Activated naive CD8-positive, alpha-beta T cell treated with anti-CD3 and anti-CD28 coated beads, Interleukin-2, amount 50 U/mL, for 16 hours (primary cell): Measurements from ENCODE around the gene MVK.

Experiments used
- DNase-seq: peaks from one replicate; pipeline ENCODE4 v3.0.0-alpha.2; 2020; ENCODE audit warnings: low read depth, low spot score

MVK gene

DNA sequence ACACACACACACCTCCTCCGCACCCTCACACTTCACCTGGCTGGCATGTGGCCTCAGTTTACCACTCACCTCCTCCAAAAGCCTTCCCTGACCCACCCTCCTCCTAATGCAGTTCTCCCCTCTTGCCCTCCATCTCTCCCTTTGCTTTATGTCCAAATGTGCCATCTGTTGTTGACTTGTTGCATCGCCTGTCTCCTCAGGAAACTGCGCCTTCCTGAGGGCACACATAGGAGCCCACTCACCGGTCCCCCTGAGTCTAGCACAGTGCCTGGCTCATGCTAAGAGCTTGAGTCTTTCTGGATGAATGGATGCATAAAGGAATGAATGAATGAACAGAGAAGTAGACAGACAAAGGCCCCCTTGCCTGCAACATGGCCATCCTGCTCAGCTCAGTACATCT is 34.0 kb downstream of the MVK start:
- DNase-seq, result no peak

DNA sequence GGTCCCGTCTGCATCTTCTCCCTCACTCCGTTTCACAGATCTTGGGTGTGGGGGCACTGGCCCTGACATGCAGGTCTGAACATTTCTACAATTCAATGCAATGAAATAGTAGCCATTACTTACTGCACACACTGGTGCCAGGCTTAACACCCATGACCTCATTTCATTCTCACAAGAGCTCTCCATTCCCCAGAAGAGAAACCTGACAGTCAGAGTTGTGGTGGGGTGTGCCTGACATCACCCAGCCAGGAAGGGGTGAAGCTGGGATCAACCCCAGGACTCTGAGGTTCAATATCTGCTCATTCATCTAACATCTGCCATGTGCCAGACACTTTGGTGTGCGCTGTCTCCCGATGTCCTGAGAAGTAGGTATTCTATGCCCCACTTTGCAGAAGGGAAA is 34.7 kb downstream of the MVK start:
- no peak for DNase-seq

DNA sequence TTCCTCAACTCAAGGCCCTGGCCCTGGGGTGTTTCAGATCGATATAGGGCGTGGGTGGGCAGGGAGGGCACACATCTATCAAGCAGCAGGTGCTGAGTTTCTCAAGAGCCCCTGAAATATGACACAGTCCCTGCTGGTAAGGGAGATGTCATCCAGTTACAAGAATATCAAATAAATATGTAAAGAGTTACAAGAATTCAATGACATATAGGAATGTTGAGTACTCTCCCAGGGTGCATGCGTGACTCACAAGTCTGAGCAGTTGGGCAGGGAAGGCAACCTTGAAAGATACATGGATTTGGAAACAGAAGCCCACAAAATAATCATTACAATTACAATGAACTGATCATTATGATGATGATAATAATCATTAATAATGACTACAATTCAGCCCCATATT is 35.2 kb downstream of the MVK start:
- no peak for DNase-seq

DNA sequence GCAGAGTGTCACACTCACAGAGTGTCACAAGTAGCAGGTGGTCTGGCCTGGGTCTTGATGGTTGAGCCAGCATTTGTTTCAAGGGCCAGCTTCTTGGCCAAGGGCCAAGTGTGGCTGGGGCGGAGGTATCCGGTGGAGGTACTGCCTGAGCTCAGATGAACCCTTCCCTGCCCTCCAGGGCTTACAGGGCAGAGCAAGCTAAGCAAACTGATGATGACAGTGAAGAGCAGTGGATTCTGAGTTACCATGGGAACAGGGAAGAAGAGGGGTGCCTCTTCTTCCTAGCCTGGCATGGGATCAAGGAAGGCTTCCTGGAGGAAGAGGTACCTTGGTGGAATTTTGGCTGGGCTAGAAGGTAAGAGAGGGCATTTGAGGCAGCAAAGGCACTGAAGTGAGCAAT is 35.7 kb downstream of the MVK start:
- DNase-seq, result no peak

DNA sequence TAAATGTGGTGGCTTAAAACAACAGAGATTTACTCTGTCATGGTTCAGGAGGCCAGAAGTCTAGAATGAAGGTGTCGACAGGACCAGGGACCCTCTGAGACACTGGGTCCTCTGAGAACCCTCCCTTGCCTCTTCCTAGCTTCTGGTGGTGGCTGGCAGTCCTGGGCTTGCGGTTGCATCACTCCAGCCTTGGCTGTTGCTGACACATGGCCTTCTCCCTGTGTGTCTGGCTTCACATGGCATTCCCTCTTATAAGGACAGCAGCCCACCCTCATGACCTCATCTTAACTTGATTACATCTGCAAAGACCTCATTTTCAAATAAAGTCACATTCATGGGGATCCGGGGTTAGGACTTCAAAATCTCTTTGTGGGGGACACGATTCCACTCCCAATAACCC is 36.9 kb downstream of the MVK start:
- DNase-seq, result no peak

DNA sequence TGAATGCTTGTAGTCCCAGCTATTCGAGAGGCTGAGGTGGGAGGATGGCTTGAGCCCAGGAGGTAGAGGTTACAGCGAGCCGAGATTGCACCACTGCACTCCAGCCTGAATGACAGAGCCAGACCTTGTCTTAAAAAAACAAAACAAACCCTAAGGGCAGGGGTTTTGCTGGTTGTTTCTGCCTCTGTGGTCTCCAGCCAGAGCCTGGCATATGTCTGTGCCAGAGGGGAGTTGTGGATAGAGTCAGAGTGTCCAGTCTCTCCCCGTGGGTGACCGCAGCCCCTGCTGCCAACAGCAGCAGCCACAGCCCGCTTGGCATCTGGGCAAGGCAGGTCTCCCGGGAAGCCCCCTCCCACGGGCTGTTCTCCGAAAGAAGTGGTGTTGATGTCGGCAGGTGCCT is 37.6 kb downstream of the MVK start:
- DNase-seq, result no peak

DNA sequence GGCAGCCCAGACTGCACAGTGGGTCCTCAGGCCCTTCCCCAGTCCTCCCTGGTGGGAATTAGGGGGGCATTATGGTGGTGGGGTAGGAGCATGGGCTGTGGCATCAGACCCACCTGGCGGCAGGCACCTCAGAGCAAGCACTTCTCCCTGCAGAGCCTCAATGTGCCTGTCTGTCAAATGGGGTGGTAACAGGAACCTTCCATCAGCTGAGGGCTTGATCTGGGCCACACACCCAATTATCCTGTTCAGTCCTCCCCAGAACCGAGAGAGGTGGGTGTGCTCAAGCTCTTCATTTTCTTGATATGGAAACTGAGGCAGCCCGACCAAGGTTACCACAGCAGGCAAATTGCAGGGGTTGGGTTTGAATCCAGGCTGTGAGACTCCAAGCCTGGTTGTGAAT is 38.4 kb downstream of the MVK start:
- no peak for DNase-seq

DNA sequence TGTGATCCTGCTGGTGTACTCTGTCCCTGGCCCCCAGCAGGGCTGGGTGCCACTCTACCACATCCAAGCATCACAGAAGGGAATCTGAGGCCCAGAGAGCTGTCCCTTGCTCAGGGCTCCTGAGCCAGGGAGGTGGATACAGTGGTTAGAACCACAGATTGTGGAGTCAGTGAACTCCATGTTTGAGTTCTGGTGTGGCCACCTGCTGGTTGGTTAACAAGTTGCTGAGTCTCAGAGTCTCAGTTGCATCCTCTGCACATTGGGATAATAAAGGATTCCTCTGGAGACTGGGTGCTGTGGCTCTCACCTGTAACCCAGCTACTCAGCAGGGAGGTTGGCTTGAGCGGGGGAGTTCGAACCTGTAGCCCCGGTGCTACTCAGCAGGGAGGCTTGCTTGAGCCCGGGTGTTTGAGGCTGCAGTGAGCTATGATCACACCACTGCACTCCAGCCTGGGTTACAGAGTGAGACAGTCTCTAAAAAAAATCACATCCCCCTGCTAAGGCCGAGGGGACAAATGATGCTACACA is 39.4 kb downstream of the MVK start:
- DNase-seq, result no peak

DNA sequence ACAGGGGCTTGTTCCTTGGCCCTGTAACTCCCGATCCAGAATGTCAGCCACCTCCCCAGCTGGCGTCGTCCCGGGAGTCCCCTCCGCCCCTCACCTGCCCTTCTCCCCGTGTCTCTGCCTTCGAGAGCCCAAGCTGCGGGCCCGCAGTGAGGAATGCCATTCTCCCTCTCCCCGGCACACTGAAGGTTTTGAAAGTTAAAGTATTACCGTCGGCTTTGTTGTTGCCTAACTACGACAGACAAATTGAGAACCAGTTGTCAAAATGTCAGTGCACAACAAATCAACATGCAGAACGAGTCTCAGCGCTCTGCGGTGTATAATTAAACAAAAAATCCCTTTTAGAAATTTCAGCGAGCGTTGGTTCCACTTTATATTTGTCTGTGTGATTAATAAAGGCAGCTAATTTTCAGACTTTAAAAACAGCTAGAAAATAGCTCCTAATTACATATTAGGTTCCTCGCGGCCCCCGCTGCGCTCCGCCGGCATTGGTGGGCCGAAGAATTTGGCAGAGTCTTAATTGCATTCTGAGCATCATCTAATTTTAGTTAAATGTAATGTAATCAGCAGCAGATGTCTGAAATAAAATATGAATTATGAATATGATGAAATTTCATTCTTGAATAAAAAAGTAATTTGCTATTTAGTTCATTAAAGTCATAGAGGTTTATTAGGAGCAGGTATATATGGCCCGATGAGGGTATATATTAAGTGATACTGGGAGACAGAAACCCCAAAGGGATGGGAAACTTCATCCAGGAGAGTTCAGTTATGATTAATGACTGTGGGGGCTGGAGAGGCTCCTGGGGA is 40.3 kb downstream of the MVK start:
- DNase-seq, result no peak

DNA sequence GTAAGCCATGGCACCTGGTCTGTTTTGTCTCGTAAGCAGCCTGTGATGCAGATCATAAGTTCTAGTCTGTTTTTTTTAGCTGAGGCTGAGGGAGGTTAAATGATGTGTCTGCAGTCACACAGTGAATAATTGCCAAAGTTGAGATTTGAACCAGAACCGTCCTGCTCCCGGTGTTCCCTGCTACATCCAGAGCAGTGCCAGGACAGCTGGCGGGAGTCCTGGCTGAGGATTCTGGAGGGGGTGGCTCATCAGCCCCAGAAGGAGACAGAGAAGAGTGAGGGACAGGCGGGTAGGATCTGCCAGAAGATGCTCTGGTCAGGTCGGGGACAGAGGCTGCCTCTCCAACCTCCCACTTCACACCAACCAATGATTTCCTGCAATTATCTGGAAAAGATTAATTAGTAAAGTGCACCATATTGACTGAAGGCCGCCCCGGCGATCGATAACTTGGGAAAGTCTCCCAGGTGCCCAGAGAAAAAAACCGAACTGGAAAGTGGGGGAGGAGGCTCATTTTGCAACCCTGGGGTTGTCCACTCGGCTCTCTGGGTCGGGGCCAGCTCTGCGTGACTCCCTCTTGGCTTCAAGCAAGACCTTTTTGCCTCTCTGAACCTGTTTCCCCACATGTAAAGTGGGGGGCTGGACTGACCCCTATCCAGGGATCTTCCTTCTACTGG is 42.1 kb downstream of the MVK start:
- DNase-seq, result no peak

DNA sequence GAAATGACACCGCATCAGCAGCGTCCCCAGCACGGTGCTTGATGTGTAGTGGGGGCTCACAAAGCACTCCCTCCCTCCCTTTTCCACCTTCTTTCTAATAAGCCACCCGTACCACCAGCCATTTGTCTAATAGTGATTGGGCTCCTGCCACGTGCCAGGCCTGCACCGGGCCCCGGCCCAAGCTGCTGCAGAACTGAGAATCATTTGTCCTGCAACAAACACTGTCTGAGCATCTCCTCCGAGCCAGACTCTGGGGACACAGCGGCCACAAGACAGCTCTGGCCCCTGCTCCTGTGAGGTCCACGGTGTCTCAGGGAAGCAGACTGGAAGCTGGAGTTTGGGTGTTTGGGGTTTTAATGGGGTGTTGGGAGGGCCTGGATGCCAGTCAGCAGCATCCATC is 43.9 kb downstream of the MVK start:
- DNase-seq, result no peak

DNA sequence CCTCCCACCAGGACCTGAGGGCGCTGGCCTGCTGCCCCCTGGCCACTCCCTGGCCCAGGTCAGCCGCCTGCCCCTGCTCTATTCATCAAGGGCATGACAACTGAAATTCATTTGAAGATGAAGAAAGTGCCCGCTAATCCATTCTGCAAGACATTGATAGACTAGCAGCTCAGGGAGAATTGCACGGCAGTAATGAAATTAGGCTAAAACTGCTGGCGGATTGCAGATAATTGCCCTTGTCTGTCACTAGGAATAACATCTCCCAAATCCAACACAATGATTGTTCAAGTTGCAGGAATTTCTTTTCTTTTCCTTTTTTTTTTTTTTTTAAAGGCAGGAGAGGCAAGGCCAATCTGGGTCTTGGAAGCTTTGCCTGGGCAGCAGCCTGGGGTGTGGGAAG is 44.5 kb downstream of the MVK start:
- DNase-seq, result no peak

DNA sequence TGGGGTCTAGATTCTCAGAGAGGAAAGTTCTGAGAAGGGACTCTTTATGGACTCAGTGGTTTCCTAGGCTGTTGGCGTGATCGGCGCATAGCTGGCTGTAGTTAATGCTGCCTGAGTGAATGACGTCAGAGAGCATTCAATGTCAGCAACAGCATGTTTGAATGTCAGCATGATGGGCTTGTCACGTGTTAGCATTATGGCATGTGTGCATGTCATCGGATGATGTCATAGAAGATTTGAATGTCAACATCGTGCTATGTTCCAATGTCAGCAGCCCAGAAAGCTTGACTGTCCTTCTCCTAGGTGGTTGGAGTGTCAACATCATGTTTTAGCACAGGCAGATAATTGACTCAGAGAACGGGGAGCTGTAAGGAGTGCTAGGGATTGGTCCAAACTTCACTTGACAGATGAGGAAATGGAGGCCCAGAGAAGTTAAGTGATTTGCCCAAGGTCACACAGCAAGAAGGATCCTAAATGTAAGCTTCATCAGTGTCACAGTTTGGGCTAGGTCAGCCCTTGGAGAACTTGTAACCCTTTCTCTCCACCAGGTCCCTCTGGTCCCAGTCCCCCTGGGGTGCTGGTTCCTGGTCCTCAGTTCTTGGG is 45.5 kb downstream of the MVK start:
- DNase-seq, result no peak

DNA sequence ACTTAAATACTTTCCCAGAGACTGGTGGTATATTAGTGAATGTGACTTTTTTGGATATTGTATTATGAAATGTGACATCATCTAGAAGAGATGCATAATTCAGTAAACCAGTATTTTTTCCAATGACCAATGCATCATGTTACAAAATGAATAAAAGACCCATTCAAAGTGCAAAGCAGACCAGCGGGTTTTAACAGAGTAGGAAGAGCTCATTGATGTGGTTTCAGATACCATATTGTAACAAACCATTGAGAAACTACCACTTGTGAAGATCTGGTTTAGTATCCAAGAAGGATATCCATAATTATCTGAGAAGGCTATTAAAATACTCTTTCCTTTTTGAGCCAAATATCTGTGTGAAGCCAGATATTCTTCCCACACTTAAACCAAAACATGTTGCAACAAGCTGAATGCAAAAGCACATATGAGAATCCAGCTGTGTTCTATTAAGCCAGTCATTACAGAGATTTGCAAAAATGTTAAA is 47.7 kb downstream of the MVK start:
- DNase-seq, result no peak

DNA sequence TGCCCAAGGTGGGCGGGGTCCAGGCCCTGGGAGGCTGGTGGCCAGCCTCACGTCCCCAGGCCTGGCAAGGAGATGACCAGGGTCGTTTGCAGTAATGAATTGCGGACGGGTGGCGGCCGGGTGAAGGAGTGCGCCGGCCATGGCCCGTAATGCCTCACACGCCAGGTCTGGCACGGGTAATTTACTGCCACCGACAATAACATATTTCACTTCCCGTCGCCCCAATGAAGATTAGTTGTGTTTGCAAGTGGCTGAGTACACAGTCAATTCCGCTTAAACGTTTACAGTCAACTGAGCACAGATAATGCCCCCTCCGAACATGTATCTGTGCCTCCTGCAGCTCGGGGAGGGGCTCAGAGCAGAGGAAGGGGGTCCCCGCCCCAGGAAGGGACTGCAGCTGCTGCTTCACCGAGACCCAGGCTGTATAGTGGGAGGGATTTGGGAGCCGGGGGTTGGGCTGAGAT is 48.3 kb downstream of the MVK start:
- no peak for DNase-seq

DNA sequence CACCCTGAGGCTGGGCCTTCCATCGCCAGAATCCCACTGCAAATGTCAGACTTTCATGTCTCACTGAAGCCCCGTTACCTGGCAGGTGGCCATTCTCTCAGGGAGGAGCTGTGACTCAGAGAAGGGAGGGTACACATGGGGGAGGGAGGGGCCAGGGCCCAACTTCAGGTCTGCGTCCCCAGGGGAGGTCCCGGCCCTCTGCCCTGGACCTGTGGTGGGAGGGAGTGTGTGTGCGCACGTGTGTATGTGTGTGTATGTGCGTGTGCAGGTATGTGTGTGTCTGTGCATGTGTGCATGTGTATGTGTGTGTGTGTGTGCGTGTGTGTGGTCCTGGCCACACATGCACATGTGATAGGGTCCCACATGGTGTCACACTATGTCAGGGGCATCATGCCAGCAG is 50.9 kb downstream of the MVK start:
- DNase-seq, result no peak

DNA sequence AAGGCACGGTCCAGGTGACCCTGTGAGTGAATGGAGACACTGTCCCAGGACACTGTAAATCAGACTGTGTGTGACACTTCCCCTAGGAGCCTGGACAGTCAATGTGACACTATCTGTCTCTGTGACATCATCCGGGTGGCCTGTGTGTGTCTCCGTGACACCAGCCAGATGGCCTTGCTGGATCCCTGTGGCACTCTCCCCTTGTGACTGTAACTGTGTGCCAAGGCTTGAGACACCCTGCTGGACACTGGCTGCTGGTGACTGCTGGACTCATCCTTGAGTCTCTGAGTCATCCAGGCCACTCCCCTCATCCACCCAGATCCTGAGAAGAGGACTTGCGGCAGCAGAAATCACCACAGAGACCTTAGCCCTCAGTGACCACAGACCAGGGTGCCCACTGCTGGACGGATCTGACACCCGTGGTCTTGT is 51.6 kb downstream of the MVK start:
- no peak for DNase-seq

DNA sequence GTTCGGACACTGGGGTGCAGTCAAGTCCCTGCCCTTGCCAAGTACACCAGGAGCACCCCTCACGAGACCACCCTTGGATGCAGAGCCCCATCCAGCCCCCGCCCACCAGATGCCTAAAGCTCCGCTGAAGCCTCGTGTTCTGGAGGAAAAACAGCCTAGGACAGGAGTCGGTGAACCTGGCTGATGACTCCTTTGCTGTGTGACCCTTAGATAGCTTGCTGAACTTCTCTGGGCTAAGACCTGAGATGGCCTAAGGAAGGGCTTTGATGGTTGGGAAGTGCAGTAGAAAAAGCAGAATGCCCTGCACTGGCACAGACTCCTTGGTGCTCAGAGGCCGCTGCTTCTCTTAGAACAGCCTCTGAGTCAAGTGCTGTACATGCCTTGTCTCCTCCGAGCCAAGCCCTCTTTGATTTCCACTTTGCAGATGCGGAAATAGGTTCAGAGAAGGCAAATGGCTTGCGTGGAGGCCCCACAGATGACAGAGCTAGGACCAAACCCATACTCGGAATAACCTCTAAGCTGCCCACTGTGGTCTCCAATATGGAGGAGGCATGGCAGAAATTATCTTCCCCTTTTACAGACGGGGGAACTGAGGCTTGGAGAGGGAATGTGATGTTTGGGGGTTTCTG is 52.3 kb downstream of the MVK start:
- DNase-seq, result no peak

DNA sequence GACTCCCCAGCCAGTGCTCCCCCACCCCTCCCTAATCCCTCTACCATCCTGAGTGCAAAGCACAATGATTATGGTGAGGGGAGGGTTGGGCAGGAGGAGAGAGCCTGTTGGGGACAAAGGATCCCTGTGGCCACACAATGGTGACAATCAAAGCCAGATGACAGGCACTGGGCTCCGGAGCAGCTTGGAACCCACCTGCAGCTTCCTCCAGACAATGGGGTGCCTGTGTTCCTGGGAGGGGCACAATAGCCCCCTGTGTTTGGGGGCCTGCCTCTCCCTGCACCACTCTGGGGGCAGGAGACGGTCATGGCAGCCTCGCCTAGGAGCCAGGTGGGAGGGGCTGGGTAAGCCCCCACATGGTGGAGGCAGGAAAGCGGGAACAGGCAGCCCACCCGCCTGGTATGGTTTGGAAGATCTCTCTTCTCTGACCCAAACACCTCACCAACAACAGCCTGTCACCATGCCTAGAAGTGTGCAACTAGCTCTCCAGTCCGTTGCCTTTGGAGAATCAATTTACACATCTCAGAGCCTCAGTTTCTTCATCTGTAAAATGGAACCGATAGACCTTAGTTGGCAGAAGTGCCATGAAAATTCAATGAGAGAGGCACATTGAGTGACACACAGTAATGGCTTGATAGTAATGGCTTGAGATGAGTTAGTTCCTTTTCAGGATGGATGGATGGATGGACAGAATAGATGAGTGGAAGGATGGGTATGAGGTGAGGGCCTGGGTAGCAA is 53.0 kb downstream of the MVK start:
- no peak for DNase-seq

DNA sequence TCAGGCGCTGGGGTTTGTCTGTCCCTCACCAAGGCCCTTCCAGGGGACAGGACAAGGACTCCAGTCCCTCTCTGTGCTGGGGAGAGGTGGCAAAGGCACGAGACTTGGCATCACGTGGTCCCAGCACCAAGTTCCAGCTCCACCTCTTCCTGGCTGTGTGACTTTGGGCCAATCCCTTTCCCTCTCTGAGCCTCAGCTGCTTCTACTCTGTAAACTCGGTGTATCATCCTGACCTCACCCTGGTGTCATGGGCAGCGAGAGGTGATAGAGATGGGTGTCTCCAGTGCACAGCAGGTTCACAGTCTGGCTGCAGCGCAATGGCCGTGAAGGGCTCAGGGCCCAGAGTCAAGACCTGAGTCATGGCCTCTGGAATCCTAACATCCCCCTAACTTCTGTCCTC is 54.0 kb downstream of the MVK start:
- no peak for DNase-seq

DNA sequence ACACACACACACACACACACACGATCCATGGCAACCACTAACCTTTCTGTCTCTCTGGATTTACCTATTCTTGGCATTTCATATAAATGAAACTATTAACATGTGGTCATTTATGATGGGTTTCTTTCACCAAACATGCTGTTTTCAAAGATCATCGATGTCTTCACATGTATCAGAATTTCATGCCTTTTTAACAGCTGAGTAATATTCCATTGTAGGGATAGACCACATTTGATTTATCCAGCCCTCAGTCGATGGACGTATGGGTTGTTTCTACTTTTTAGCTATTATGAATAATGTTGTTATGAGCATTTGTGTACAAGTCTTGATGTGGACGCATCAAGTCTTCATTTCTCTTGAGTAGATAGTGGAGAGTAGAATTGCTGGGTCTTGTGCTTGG is 56.5 kb downstream of the MVK start:
- DNase-seq, result no peak
